ENCODE results near the gene RFWD3.
"Not testable (repeated sequence)": the region's sequence is repeated elsewhere in the genome, so short reads cannot be mapped to it uniquely, and the experiment has no call there.

The RFWD3 gene

DNA sequence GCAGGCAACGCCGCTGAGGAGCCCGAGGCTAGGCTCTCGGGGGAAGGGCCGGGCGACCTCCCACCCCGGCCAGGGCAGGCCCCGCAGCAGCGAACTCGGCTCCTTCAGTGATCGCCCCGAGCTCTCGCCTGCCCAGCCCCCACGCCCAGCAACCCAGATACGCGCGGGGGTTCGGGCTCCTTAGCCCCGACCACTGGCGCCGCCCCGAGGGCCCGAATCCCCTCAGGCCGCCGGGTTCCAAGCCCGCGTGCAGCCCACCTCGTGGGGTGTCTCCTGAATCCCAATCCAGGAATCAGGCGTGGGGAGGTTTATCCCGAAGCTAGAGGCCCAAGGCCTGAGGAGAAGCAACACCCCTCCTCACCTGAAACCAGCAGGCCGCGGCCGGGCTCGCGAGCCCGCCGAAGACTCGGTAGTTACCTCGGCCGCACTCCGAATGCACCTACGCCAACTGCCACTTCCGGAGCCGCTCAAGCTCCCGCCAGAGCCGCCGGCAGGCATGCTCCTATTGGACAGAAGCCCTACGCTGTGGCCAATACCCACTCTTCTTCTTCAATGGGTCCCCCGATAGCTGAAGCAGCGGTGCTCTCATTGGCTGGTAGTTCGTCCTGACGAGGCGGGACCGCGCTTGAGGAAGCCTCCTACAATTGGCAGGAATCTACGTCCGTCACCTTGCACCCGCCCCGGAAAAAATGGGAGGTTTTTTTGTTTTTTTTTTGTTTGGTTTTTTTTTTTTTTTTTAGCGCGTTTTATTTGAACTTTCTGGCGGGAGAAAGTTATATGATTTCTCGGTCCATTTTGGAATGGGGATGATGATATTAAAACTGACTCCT is at the start of gene RFWD3:
Gene RFWD3 (minus strand): TSS at position 453 of the 830 bp plus-strand sequence. CDS start 5,428 bp downstream, outside the sequence.
- peak; percentile 96 for DNase-seq

DNA sequence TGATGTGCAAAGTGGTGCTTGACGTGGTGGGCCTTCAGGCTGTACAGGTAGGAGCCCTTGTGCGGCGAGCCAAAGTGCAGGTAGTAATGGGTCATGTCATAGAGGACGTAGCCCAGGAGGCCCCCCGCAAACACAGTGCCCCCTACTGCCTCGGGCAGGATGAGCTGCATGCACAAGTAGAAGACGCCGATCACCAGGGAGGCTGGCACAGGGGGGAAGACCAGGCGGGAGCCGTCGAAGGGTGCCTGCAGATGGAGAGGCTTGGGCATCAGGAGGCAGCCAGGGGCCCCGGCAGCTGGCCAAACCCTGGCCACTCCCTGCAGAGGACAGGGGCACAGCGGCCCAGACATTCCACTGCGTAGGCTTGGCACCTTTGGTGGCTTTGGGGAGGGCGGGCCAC is 49.7 kb upstream of the RFWD3 start:
- DNase-seq, result no peak

- DNase-seq, result no peak
These were observed 47.2 kb upstream of the RFWD3 start for GRCh38 chr16:74713876-74714275.

DNA sequence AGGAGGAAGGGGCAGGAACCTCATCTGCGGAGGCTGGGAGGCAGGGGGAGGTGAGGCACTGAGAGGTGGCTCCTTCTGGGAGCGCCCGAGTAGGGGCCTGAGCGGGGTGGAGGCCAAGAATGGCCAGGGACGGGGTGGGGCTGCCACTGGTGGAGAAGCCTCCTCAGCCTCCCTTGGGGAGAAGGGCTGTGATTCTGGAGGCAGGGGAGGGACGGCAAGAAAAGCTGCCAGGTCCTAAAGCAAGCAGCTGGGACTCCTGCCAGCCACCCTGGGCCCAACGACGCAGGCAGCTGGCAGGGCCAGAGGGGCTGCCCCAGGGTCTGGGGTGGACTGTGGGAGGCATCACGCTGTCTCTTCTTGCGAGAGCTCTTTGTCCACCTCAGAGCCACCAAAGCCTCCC is 46.6 kb upstream of the RFWD3 start:
- no peak for DNase-seq

DNA sequence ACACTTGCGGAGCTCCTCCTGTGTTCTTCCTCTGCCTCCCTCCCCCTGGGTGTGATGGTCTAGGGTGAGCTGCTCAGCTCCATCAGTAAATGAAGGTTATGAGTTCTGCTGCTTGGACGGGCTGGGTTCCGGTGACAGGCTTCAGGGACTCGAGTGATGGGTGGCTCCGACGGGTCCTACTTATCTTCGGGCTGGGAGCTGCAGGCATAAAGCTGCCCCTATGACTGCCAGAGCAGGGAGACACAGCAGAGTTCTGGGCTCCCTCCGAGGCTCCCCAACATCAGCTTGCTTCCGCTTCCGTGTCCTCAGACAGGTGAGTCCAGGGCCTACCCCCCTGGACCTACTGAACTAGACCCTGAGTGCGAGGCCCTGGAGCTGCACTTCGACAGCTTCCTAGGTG is 45.3 kb upstream of the RFWD3 start:
- DNase-seq, result no peak

DNA sequence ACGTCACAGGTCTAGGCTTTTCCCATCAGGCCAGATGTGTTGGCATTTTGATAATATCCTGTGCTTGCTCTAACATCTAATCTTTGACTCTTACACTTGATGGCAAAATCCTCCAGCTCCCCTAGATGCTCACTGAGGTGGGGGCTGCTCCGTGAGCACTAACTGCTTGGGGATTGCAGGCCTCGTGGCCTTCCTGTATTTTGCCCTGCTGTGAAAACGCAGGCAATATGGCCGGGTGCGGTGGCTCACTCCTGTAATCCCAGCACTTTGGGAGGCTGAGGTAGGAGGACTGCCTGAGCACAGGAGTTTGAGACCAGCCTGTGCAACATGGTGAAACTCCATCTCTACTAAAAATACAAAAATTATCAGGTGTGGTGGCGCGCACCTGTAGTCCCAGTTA is 43.7 kb upstream of the RFWD3 start:
- no peak for DNase-seq

- peak; percentile 83 for DNase-seq
These were observed 42.8 kb upstream of the RFWD3 start for GRCh38 chr16:74709441-74709877.

DNA sequence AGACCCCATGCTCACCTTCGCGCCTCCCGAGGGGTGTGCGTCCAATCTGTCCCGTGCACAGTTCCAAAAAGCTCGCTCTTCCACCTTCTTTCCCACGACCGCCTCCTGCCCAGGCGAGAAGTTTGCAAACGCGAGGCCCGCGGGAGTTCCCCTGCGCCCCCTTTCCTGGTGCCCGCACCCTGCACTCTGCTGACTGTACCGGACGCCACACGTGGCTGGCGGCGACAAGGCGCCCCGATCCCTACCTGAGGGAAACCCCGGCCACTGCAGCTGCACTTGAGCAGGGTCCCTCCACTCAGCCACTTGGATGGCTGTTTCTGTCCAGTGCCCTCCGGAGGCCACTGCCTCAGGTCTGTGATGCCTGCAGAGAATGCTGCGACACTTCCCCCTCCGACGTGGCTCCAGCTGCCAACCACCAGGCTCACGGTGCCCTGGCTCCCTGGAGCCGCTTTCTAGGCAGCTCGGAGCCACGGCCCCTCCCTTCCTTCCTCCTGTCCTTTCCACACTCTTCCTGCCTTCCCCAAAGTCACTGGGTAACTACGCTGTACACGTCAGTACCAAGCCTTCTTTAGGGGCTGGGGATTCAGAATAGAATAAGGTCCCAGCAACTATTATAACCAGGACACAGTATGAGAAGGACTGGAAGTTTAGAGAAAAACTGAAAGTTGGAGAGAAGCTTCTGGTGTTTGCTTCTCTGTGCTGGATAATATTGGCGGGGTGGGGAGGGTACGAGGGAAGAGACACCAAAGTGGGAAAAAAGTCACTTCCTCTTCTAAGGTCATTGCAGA is 34.0 kb upstream of the RFWD3 start, which contains the start of gene MLKL:
Gene MLKL (minus strand): TSS at position 425 of the 788 bp plus-strand sequence. CDS start 5,105 bp downstream, outside the sequence.
- peak; percentile 58 for DNase-seq

DNA sequence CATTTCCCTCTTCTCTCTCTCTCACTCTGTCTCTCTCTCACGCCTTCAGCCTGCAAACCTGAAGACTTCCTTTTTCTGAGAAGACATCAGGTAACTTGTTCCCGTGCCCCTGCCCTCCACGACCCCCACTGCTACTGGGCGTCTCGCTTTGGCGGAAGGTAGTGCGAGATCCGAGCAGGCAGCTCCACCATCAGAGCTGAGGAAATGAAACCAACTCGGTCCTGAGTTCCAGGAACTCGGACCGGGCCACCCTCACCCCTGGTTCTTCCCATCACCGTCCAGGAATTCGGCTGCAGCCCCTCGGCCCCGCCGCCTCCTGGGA is 33.4 kb upstream of the RFWD3 start:
- DNase-seq, result peak; percentile 22

DNA sequence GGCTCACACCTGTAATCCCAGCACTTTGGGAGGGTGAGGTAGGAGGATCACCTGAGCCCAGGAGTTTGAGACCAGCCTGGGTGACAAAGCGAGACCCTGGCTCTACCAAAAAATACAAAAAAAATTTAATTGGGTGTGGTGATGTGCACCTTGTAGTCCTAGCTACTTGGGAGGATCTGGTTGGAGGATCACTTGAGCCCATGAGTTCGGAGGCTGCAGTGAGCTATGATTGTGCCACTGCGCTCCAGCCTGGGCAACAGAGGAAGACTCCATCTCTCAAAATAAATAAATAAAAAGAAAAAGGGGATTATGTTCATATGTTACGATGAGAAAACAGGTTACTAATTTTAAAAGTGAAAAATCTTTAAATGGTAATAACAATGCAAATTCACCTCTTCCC is 33.0 kb upstream of the RFWD3 start:
- DNase-seq, result no peak

GRCh38 chr16:74698222-74698621 is 31.5 kb upstream of the RFWD3 start:
- no peak for DNase-seq

DNA sequence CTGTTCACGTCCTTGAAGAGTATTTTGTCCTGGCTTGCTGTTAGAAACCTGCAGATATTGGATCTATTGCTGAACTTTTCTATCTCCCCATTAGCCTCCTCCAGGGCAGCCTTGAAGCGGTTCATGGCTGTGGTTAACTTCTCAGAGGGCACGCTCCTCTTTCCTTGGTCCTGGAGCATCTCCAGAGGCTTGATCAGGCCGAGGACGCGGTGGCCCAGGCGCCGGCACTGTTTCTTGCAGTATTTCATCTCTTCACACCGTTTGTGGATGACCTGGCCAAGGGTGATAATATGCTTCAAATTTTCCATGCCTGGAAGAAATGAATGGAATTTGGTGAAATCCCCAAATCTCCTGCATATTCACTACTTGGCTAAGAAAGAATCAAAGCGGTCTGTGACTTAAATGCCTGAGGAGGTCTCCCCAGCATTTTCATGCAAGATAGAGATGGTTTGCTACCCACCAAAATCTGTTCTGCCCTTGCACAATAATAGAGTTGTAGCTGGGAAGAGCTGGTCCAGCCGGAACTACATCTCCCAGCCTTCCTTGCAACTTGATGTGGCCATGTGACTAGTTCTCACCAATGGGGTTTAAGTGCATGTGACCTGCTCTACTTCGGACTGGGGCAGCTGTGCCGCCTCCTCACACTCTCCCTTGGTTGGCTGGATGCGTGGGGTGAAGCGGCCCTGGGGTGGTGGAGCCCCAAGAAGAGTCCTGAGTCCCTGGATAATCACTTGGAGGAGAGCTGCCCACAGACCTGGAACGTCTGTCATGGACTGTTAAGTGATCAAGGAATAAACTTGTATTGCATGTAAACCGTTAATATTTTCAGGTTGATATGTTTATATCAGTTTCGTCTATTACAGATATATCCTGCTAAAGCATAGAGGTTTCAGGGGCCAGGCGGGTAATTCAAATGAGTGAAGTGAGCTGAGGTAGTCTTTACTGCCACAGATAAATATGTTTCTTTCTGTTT is 29.1 kb upstream of the RFWD3 start:
- peak; percentile 47 for DNase-seq

GRCh38 chr16:74691093-74691855 is 24.6 kb upstream of the RFWD3 start:
- no peak for DNase-seq

GRCh38 chr16:74682556-74682955 is 15.9 kb upstream of the RFWD3 start:
- no peak for DNase-seq

- DNase-seq, result no peak
These were observed 14.0 kb upstream of the RFWD3 start for GRCh38 chr16:74680681-74681080.

- DNase-seq, result no peak
These were observed 13.3 kb upstream of the RFWD3 start for GRCh38 chr16:74679983-74680382.

DNA sequence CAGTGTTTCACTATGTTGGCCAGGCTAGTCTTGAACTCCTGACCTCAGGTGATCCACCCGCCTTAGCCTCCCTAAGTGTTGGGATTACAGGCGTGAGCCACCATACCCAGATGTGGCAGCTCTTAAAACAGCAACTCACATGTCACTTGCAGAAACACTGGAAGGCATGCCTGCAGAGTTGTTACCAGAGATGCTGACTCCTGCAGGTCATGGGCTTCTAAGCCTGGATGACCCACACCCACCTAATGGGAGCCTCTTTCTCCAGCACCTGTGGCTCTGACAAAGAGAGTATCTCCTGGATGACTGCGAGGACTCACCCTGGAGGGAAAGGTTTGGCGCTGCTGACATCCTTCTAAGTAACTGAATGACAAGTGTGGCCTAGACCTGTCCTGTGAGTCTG is 11.2 kb upstream of the RFWD3 start:
- no peak for DNase-seq

DNA sequence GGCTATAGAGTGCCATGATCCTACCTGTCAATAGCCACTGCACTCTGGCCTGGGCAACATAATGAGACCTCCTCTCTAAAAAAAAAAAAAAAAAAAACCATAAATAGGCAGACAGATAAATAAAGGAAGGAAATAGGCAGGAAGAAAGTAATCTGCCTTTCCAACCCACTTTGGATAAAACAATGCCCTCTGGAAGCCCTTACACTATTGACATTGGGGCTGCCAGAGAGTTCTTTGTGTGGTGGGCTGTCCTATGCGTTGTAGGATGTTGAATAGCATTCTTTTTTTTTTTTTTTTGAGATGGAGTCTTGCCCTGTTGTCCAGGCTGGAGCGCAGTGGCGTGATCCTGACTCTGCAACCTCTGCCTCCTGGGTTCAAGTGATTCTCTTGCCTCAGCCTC is 7.2 kb upstream of the RFWD3 start:
- DNase-seq, result no peak

GRCh38 chr16:74668877-74669276 is 2.2 kb upstream of the RFWD3 start:
- DNase-seq, result not testable (repeated sequence)

GRCh38 chr16:74667255-74667700 is 601 bp upstream of the RFWD3 start:
- peak; percentile 17 for DNase-seq

DNA sequence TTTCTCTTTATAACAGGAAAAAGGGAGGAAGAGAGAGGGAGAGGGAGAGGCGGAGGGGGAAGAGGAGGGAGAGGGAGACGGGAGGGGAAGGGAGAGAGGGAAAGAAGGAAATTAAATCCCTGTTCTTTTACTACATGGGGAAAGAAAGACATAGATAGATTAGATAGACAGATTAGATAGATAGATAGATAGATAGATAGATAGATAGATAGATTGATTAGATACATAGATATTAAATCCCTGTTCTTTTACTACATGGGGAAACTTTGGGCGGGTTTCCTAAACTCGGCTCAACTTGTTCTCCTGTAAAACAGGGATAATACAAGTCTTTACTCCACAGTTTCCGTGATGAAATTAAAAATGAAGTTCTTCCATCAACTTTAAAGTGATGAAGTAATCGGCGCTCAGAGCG is 661 bp downstream of the RFWD3 start:
- DNase-seq, result no peak

DNA sequence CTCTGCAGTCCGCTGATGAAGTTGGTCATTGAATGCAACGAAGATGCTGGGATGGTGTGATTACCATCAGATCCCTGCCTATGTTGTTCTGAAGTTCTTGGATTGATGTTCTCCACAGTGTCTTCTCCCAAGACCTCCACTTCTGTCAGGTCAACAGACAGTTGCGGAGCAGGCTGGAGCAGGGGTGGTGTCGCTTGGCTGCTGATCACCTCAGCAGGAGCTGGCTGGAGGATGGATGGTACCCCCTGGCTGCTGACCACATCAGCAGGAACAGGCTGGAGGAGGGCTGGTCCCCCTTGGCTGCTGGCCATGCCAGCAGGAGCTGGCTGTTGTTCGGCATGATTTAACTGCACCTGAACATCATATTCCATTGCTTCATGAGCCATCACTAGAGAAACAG is 5.6 kb downstream of the RFWD3 start:
- no peak for DNase-seq
